AG04450 (cell line): ENCODE measurements around the gene HM13. TPM values are rescaled to one million over a fixed set of nuclear protein-coding genes. Genes with fewer than 3 reads are reported as not detected.

Experiments used
- CTCF ChIA-PET: fragments of 300-600, 350-600 bp; formaldehyde crosslinking; extraction: SDS; loops from one replicate; lab custom pipeline; 2022; ENCODE audit warnings: antibody characterized with exemption, inconsistent platforms; lab: Charles Lee
- POLR2A ChIA-PET: fragments of 350-600 bp; formaldehyde crosslinking; extraction: SDS; loops from one replicate; lab custom pipeline; 2021; ENCODE audit warnings: antibody characterized with exemption, inconsistent platforms; lab: Yijun Ruan, JAX
- DNase-seq: peaks from one replicate; pipeline ENCODE4 v3.0.0-alpha.2; 2011; ENCODE audit warnings: low read depth, low spot score
- H3K27ac ChIP-seq: one replicate; pipeline ENCODE4 v1.5.1; 2012; ENCODE audit warnings: low read depth, low read length, control low read depth
- H3K27me3 ChIP-seq: one replicate; pipeline ENCODE4 v1.6.0; 2012; ENCODE audit warnings: low read length; ENCODE audit not compliant: control insufficient read depth, insufficient read depth
- H3K4me3 ChIP-seq: 2 replicates; pipeline ENCODE4 v1.5.1; 2011; ENCODE audit warnings: mild to moderate bottlenecking, low read depth, low read length, control low read depth
- H3K9me3 ChIP-seq: 2 replicates; pipeline ENCODE4 v1.5.1; 2012; ENCODE audit warnings: low read length; ENCODE audit not compliant: control insufficient read depth, insufficient read depth
- CTCF ChIP-seq: IDR thresholded peaks from 2 replicates; pipeline ENCODE4 v1.5.1; 2011; ENCODE audit warnings: low read depth, low read length, control low read depth, inconsistent platforms
- polyA plus RNA-seq: library from polyadenylated mRNA; depleted of rRNA; stranded (reverse); fragments of >200 nt; gene quantifications from 2 replicates; pipeline ENCODE4 v1.2.3, GENCODE V29; 2011

HM13 gene
- polyA plus RNA-seq, 1 experiment: 167 TPM

- H3K27me3 ChIP-seq: peaks cover 31% of the 10 kb centered on the region
- CTCF ChIA-PET: interaction anchor here (2.8 kb wide), 1 partner anchor 16 kb away, joined by 11 read pairs; no protein-coding TSS in a partner anchor
- POLR2A ChIA-PET: no interaction called here
- H3K4me3 ChIP-seq: no peak overlapping the region
- no peaks in the 10 kb centered on the region; the same call in 1 of the 2 replicates for H3K9me3 ChIP-seq
- no peak for DNase-seq
- no peak overlapping the region for H3K27ac ChIP-seq
- TF ChIP-seq CTCF: no peak
These were observed 37.5 kb upstream of the HM13 start for GRCh38 chr20:31476643-31477215.

- CTCF ChIA-PET: interaction anchor here (2.3 kb wide), 1 partner anchor 19 kb away, joined by 16 read pairs; no protein-coding TSS in a partner anchor
- POLR2A ChIA-PET: no interaction called here
- Histone ChIP-seq H3K27ac (no peak overlapping the region), H3K9me3 (peaks cover 9% of the 10 kb centered on the region; the same call in 1 of the 2 replicates), H3K4me3 (no peak overlapping the region), H3K27me3 (peaks cover 3% of the 10 kb centered on the region)
- DNase-seq: no peak
- no peak for TF ChIP-seq CTCF
These were observed 30.2 kb upstream of the HM13 start for GRCh38 chr20:31484001-31484400.

GRCh38 chr20:31485450-31486339 lies 28.5 kb upstream of the HM13 start:
- no peak for TF ChIP-seq CTCF
- no peak for DNase-seq
- ChIA-PET CTCF (interaction anchor here (1.0 to 9.4 kb wide), 3 partner anchors 17 to 26 kb away, joined by 7 to 90 read pairs (median 31); no protein-coding TSS in a partner anchor), POLR2A (interaction anchor here (0.7 to 1.1 kb wide), 2 partner anchors 16 to 20 kb away, joined by 5 to 11 read pairs; no protein-coding TSS in a partner anchor)
- peaks cover 9% of the 10 kb centered on the region; the same call in 1 of the 2 replicates for H3K9me3 ChIP-seq
- peaks cover 3% of the 10 kb centered on the region for H3K27me3 ChIP-seq
- H3K27ac ChIP-seq: no peak overlapping the region
- H3K4me3 ChIP-seq: peak overlapping the region; percentile 34

DNA sequence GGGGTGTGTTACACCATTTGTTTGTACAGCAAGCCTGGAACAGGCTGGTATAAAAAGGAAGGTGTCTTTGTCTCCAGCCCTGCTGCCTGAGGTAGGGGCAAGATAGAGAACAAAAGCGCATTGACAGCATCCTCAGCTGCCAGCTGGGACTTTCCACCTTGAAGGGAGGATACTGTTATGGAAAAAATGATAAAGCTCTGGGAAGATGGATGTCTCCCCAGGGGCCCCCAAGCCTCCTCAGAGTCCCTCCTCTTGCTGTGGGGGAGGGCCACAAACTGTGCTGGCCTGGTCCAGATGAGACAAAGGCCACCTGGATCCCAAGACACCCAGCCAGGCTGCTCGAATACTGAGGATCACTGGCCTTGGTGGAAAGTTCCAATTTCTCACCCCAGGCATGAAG lies 26.1 kb upstream of the HM13 start:
- peaks cover 4% of the 10 kb centered on the region for H3K27me3 ChIP-seq
- no peak overlapping the region for H3K27ac ChIP-seq
- TF ChIP-seq CTCF: no peak
- ChIA-PET POLR2A (no interaction called here), CTCF (interaction anchor here (1.6 to 9.4 kb wide), 3 partner anchors 8 to 28 kb away, joined by 5 to 90 read pairs (median 31); no protein-coding TSS in a partner anchor)
- no peak overlapping the region for H3K4me3 ChIP-seq
- peaks cover 9% of the 10 kb centered on the region; the same call in 1 of the 2 replicates for H3K9me3 ChIP-seq
- DNase-seq: no peak
